GM12892 (cell line): ENCODE results near the gene SYT12.

Experiments used
- POLR2A ChIP-seq: IDR thresholded peaks from 2 replicates; pipeline ENCODE4 v1.6.1; 2011; ENCODE audit warnings: low read depth, low read length, control low read depth
- TAF1 ChIP-seq: IDR thresholded peaks from 2 replicates; pipeline ENCODE4 v1.6.1; 2011; ENCODE audit warnings: low read depth, mild to moderate bottlenecking, control low read depth, low read length, borderline replicate concordance

DNA sequence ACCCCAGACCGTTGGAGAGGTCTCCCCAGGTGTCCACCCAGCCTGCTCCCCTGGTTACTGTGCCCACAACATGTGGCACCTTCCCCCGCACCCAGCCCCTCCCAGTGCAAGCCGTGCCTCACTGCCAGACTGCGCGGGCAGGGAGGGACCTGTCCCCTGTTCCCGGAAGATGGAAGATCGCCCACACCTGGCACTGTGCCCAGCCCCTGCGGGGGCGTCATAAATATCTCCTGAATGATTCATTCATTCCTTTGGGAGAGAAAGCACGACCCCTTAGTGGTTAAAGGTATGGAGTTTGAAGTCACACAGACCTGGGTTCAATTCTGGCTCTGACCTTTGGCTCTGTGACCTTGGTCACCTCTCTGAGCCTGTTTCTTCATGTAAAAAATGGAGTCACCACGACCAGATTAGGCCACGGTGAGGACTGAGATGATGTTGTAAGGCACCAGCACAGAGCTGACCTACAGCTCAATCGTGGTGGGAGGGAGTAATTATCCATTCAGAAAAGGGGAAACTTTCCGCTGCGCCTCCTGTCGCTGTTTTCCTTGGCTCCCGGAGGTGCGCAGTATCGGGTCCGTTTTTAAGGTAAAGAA lies 497 bp upstream of the SYT12 start:
- TF ChIP-seq POLR2A (no peak), TAF1 (no peak)
